GM12872 (cell line): ENCODE results near the gene FEM1B.
A peak's percentile ranks its signal among the peaks of the same experiment; 100 is the strongest.

Experiments
- CTCF ChIP-seq: IDR thresholded peaks from 3 replicates; pipeline ENCODE4 v1.5.1; 2011; ENCODE audit warnings: low read depth, mild to moderate bottlenecking, low read length, moderate library complexity; ENCODE audit not compliant: insufficient read depth

FEM1B gene

GRCh38 chr15:68312701-68313204 is 35.2 kb downstream of the FEM1B start:
- TF ChIP-seq CTCF, result no peak

GRCh38 chr15:68313501-68314410 is 36.2 kb downstream of the FEM1B start:
- no peak for TF ChIP-seq CTCF

GRCh38 chr15:68314563-68314962 is 37.0 kb downstream of the FEM1B start:
- TF ChIP-seq CTCF, result no peak

GRCh38 chr15:68315035-68315434 is 37.5 kb downstream of the FEM1B start:
- TF ChIP-seq CTCF, result no peak

- TF ChIP-seq CTCF, result no peak
Observed at GRCh38 chr15:68315495-68316031, 38.0 kb downstream of the FEM1B start.

GRCh38 chr15:68316061-68316804 is 38.7 kb downstream of the FEM1B start:
- peak; percentile 58 for TF ChIP-seq CTCF

- no peak for TF ChIP-seq CTCF
Observed at GRCh38 chr15:68317281-68318007, 39.9 kb downstream of the FEM1B start.
